Thoracic aorta (tissue), 2 donors: Measurements from ENCODE around the gene RIOK2. TPM values are rescaled to one million over a fixed set of nuclear protein-coding genes. Genes with fewer than 3 reads are reported as not detected.

Source experiments
- ATAC-seq: fragments of 150-250 bp; one replicate; pipeline ENCODE4 v1.8.0; 2017; ENCODE audit warnings: low read depth; ENCODE audit not compliant: insufficient number of reproducible peaks, low FRiP score
- DNase-seq: peaks from one replicate; pipeline ENCODE4 v3.0.0-alpha.2; 2020; ENCODE audit warnings: low spot score
- H3K27ac ChIP-seq, 2 donors: fragments of 200-600 bp; sonication (generic); 1 replicate in 1 of 2; 2 replicates in 1 of 2; pipeline ENCODE4 v1.5.1; 2016; ENCODE audit warnings: mild to moderate bottlenecking in 2 of 2, moderate library complexity in 2 of 2
- H3K27me3 ChIP-seq: fragments of 200-600 bp; sonication (generic); replicated peaks from 2 replicates; pipeline ENCODE4 v1.6.0; 2016; ENCODE audit warnings: mild to moderate bottlenecking; ENCODE audit not compliant: insufficient read depth
- H3K36me3 ChIP-seq: fragments of 200-600 bp; sonication (generic); one replicate; pipeline ENCODE4 v1.5.1; 2016
- H3K4me1 ChIP-seq, 2 donors: fragments of 200-600 bp; sonication (generic); 1 replicate in 1 of 2; 2 replicates in 1 of 2; pipeline versions ENCODE4 v1.5.1 to v1.6.0; 2016; ENCODE audit warnings: low read depth in 2 of 2, mild to moderate bottlenecking in 1 of 2; ENCODE audit not compliant: control insufficient read depth in 1 of 2
- H3K4me3 ChIP-seq: fragments of 200-600 bp; sonication (generic); 2 replicates; pipeline ENCODE4 v1.5.1; 2016; ENCODE audit warnings: mild to moderate bottlenecking
- H3K9me3 ChIP-seq: fragments of 200-600 bp; sonication (generic); 2 replicates; pipeline ENCODE4 v1.5.1; 2016
- CTCF ChIP-seq: fragments of 200-600 bp; sonication (generic); IDR thresholded peaks from one replicate; pipeline ENCODE4 v1.5.1; 2019; ENCODE audit warnings: antibody characterized with exemption
- total RNA-seq, 2 donors: library from RNA; depleted of rRNA; stranded (reverse); fragments of >200 nt; gene quantifications; one replicate each; pipeline versions ENCODE4 v1.1.0 to v1.2.3, GENCODE V29; 2016

The RIOK2 gene
- total RNA-seq, 2 donors from 2014 or later: 10.4 to 33.5 TPM

GRCh38 chr5:97167435-97167834 is 15.6 kb downstream of the RIOK2 start:
- DNase-seq: no peak
- H3K27ac ChIP-seq: no peak overlapping the region
- H3K9me3 ChIP-seq: no peaks in the 10 kb centered on the region
- TF ChIP-seq CTCF: no peak
- H3K36me3 ChIP-seq: peaks cover 21% of the 10 kb centered on the region
- no peak for ATAC-seq
- H3K27me3 ChIP-seq: no peaks in the 10 kb centered on the region
- no peak overlapping the region for H3K4me3 ChIP-seq
- no peaks in the 10 kb centered on the region for H3K4me1 ChIP-seq

GRCh38 chr5:97165726-97166125 is 17.3 kb downstream of the RIOK2 start:
- Histone ChIP-seq H3K4me1 (no peaks in the 10 kb centered on the region), H3K36me3 (peaks cover 26% of the 10 kb centered on the region), H3K4me3 (no peak overlapping the region), H3K27me3 (no peaks in the 10 kb centered on the region), H3K27ac (no peak overlapping the region), H3K9me3 (no peaks in the 10 kb centered on the region)
- no peak for ATAC-seq
- DNase-seq: no peak
- TF ChIP-seq CTCF: no peak

GRCh38 chr5:97164846-97165245 is 18.2 kb downstream of the RIOK2 start:
- Histone ChIP-seq H3K36me3 (peaks cover 29% of the 10 kb centered on the region), H3K4me1 (no peaks in the 10 kb centered on the region), H3K9me3 (no peaks in the 10 kb centered on the region), H3K4me3 (no peak overlapping the region), H3K27ac (no peak overlapping the region), H3K27me3 (no peaks in the 10 kb centered on the region)
- no peak for TF ChIP-seq CTCF
- DNase-seq: no peak
- ATAC-seq: no peak

GRCh38 chr5:97163790-97164285 is 19.2 kb downstream of the RIOK2 start:
- Histone ChIP-seq H3K4me1 (no peaks in the 10 kb centered on the region), H3K9me3 (no peaks in the 10 kb centered on the region), H3K27me3 (no peaks in the 10 kb centered on the region), H3K4me3 (no peak overlapping the region), H3K36me3 (peaks cover 26% of the 10 kb centered on the region), H3K27ac (no peak overlapping the region)
- ATAC-seq (no peak), DNase-seq (no peak)
- TF ChIP-seq CTCF: no peak

GRCh38 chr5:97163360-97163764 is 19.7 kb downstream of the RIOK2 start:
- peaks cover 25% of the 10 kb centered on the region for H3K36me3 ChIP-seq

More at GRCh38 chr5:97163360-97163764, 19.7 kb downstream of the RIOK2 start:
- Histone ChIP-seq H3K27ac (no peak overlapping the region), H3K4me1 (no peaks in the 10 kb centered on the region), H3K4me3 (no peak overlapping the region), H3K27me3 (no peaks in the 10 kb centered on the region), H3K9me3 (no peaks in the 10 kb centered on the region)
- peak; percentile 58 for TF ChIP-seq CTCF
- no peak for DNase-seq
- ATAC-seq: no peak
